PFSK-1 (cell line): ENCODE measurements around the gene ROPN1B.

Experiments
- FOXP2 ChIP-seq: optimal IDR thresholded peaks from 2 replicates; pipeline ENCODE3; 2011; ENCODE audit warnings: borderline replicate concordance, control low read depth, inconsistent platforms; ENCODE audit not compliant: insufficient read depth; ENCODE audit errors: extremely low read length, extremely low read depth
- POLR2AphosphoS5 ChIP-seq: IDR thresholded peaks from 2 replicates; pipeline ENCODE4 v1.6.1; 2012; ENCODE audit warnings: low read depth, mild to moderate bottlenecking, control low read depth, low read length, moderate library complexity
- REST ChIP-seq, 2 experiments: IDR thresholded peaks; 2 replicates each; pipeline versions ENCODE4 v1.6.1 to v1.8.0; 2011 to 2012; ENCODE audit warnings: low read depth in 2 of 2, low read length in 2 of 2, control low read depth in 1 of 2, inconsistent platforms in 1 of 2, mild to moderate bottlenecking in 1 of 2, moderate library complexity in 1 of 2; ENCODE audit not compliant: insufficient read depth in 1 of 2
- SIN3A ChIP-seq: IDR thresholded peaks from 2 replicates; pipeline ENCODE4 v1.6.1; 2012; ENCODE audit warnings: mild to moderate bottlenecking, low read length, moderate library complexity, borderline replicate concordance; ENCODE audit not compliant: insufficient read depth
- TAF1 ChIP-seq: IDR thresholded peaks from 2 replicates; pipeline ENCODE4 v1.6.1; 2012; ENCODE audit warnings: low read length, control low read depth, borderline replicate concordance; ENCODE audit not compliant: insufficient read depth

Gene ROPN1B

DNA sequence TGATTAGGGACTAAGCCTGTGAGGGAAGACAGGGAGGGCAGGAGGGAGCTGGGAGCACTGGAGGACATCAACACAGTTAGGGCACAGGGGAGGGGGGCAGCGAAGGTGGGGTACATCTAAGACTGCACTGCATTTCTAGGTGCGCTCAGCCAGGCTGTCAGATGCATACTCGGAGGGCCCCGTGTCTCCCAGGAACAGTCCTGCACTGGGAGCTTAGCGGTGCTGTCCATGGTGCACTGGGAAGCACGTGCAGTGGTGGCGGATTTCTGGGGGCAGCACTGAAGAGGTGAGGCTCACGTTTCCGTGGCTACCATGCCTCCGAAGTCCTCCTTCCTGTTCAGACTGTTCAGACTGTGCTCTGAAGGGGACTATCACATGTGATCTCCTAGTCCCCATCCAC lies 54.4 kb downstream of the ROPN1B start:
- no peak for TF ChIP-seq TAF1
- peak; percentile 55 to 79; a peak in 2 of 4 replicates for TF ChIP-seq REST (IDR thresholded peaks at IDR 0.05; ENCODE audit: insufficient read depth in 1 of 2, low read depth in 2 of 2, low read length in 2 of 2)
- no peak for TF ChIP-seq SIN3A
- no peak for TF ChIP-seq FOXP2

GRCh38 chr3:126024049-126024854 lies 55.3 kb downstream of the ROPN1B start:
- TF ChIP-seq FOXP2: no peak
- TF ChIP-seq POLR2AphosphoS5: no peak
- TF ChIP-seq TAF1: no peak
- no peak for TF ChIP-seq REST (IDR thresholded peaks at IDR 0.05; ENCODE audit: insufficient read depth in 1 of 2, low read depth in 2 of 2, low read length in 2 of 2)
- TF ChIP-seq SIN3A: no peak

- TF ChIP-seq TAF1 (no peak), REST (IDR thresholded peaks at IDR 0.05; ENCODE audit: insufficient read depth in 1 of 2, low read depth in 2 of 2, low read length in 2 of 2) (no peak), SIN3A (no peak), POLR2AphosphoS5 (no peak), FOXP2 (no peak)
Measured at GRCh38 chr3:126025116-126025729, 56.2 kb downstream of the ROPN1B start.

DNA sequence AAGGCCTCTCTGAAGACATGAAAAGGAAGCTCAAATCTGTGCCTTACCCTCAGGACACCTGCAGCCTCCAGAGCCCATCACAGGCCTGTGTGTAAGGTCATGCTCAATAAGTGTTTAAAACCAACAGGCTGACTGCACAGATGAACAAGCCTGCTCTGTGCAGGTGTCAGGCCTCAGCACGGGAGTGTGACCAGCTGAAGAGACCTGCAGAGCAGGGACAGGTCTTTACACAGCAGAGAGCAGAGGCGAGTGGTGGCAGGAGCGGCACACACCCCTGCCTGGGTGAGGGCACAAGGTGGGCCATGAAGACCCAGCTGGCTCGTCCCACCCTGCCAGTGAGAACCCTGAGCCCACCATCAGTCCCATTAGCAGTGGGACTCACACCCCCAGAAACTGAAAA lies 56.9 kb downstream of the ROPN1B start:
- no peak for TF ChIP-seq SIN3A
- TF ChIP-seq FOXP2: no peak
- TF ChIP-seq POLR2AphosphoS5: no peak

- TF ChIP-seq FOXP2 (no peak), REST (IDR thresholded peaks at IDR 0.05; ENCODE audit: insufficient read depth in 1 of 2, low read depth in 2 of 2, low read length in 2 of 2) (no peak), TAF1 (no peak), POLR2AphosphoS5 (no peak), SIN3A (no peak)
Measured at GRCh38 chr3:126026277-126026751, 57.3 kb downstream of the ROPN1B start.
